Measurements from ENCODE around the gene SLC35D3.
A peak's percentile ranks its signal among the peaks of the same experiment; 100 is the strongest.
"Not testable (repeated sequence)": the region's sequence is repeated elsewhere in the genome, so short reads cannot be mapped to it uniquely, and the experiment has no call there.

The SLC35D3 gene, protein sequence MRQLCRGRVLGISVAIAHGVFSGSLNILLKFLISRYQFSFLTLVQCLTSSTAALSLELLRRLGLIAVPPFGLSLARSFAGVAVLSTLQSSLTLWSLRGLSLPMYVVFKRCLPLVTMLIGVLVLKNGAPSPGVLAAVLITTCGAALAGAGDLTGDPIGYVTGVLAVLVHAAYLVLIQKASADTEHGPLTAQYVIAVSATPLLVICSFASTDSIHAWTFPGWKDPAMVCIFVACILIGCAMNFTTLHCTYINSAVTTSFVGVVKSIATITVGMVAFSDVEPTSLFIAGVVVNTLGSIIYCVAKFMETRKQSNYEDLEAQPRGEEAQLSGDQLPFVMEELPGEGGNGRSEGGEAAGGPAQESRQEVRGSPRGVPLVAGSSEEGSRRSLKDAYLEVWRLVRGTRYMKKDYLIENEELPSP

DNA sequence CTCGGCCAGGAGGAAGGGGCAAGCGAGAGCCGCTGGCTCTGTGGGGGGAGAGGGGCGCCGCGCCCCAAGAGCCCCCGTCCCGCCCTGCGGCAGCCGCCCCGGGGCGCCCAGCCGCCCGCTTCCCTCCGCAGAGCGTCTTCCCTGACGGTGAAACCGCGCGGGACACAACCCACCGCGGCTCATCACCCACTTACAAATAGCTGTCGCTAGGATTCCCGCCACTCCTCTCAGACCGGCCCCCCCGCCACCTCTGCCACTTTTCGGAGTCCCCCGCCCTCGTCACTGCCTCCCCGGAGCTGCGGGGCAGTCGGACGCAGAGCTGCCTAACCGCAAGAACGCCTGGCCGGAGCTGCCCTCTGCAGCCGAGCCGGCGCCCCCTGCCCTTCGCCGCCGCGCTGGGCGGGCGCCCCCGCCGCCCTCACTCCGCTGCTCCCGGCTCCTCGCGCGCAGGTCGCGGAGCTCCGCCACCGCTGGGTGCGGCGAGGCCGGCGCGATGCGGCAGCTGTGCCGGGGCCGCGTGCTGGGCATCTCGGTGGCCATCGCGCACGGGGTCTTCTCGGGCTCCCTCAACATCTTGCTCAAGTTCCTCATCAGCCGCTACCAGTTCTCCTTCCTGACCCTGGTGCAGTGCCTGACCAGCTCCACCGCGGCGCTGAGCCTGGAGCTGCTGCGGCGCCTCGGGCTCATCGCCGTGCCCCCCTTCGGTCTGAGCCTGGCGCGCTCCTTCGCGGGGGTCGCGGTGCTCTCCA lies at the start of gene SLC35D3:
Gene SLC35D3, plus strand, starts transcription at position 366 of the 749 bp plus-strand sequence. Its CDS starts 128 bp downstream, at position 494.
- DNase-seq (ENCODE audit: low read depth), result no peak

DNA sequence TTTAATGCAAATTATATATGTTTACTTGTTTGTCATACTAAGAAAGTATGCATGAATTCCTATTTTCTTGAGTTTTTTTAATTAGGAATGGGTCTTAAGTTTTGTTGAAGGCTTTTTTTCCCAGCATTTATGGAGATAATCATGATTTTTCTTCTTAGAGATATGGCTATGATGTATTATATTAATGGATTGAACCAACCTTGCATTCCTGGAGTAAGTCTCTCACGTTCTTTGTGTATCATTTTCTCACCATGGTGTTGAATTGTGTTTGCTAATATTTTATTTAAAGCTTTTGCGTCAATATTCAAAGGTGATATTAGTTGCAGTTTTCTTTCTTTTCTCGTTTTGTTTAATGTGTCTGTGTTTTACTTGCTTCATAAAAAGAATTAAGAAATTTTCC lies 48.4 kb upstream of the SLC35D3 start:
- DNase-seq (ENCODE audit: low read depth), result peak; percentile 21

- not testable (repeated sequence) for DNase-seq (ENCODE audit: low read depth)
These were observed 45.6 kb upstream of the SLC35D3 start for GRCh38 chr6:136876469-136876868.

- no peak for DNase-seq (ENCODE audit: low read depth)
These were observed 41.2 kb upstream of the SLC35D3 start for GRCh38 chr6:136880748-136881460.

- DNase-seq (ENCODE audit: low read depth), result no peak
These were observed 36.0 kb upstream of the SLC35D3 start for GRCh38 chr6:136886091-136886490.

- no peak for DNase-seq (ENCODE audit: low read depth)
These were observed 34.1 kb upstream of the SLC35D3 start for GRCh38 chr6:136887953-136888352.

- DNase-seq (ENCODE audit: low read depth), result no peak
These were observed 32.6 kb upstream of the SLC35D3 start for GRCh38 chr6:136889271-136890193.

DNA sequence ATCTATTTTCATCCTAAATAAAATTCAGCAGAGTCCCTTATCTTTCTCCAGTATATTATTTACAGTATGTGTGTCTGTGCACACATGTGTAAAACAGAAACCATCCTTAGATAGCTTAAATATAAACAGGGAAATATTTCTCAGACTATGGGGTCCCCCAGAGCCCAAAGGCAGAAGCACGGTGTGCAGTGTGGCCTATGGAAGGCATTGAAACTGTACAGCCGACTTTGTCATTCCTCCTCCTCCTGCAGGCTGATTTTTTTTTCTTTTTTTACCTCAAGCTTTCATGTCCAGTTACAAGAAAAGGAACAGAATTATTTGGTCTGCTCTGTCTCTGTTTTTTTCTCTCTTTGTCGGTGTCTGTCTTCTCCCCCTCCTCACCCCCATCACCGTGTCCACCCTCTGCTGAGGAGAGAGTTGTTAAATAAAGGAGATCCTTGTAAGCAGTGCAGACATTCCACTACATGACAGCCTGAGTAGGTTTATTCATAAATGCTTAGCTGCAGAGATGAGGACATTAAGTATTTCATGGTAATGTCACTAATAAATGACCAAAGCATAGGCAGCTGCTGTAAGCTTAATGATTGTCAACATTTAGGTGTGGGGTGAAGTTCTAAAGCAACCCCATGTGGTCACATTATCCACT lies 31.8 kb upstream of the SLC35D3 start:
- DNase-seq (ENCODE audit: low read depth), result no peak

GRCh38 chr6:136890986-136891385 lies 31.1 kb upstream of the SLC35D3 start:
- DNase-seq (ENCODE audit: low read depth), result no peak

- DNase-seq (ENCODE audit: low read depth), result no peak
These were observed 28.9 kb upstream of the SLC35D3 start for GRCh38 chr6:136893187-136893586.

GRCh38 chr6:136895901-136896300 lies 26.2 kb upstream of the SLC35D3 start:
- DNase-seq (ENCODE audit: low read depth), result no peak

GRCh38 chr6:136897071-136897470 lies 25.0 kb upstream of the SLC35D3 start:
- DNase-seq (ENCODE audit: low read depth), result no peak

- DNase-seq (ENCODE audit: low read depth), result no peak
These were observed 20.8 kb upstream of the SLC35D3 start for GRCh38 chr6:136901212-136901784.

DNA sequence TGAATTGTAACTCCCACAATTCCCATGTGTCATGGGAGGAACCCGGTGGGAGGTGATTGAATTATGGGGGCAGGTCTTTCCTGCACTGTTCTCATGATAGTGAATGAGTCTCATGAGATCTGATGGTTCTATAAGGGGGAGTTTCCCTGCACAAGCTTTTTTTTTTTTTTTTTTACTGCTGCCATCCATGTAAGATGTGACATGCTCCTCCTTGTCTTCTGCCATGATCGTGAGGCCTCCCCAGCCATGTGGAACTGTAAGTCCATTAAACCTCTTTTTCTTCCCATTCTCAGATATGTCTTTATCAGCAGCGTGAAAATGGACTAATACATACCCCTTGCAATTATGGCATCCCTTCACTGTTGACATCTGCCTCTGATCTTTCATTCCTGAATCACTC lies 17.6 kb upstream of the SLC35D3 start:
- DNase-seq (ENCODE audit: low read depth), result not testable (repeated sequence)

GRCh38 chr6:136914947-136915346 lies 7.2 kb upstream of the SLC35D3 start:
- DNase-seq (ENCODE audit: low read depth), result no peak

DNA sequence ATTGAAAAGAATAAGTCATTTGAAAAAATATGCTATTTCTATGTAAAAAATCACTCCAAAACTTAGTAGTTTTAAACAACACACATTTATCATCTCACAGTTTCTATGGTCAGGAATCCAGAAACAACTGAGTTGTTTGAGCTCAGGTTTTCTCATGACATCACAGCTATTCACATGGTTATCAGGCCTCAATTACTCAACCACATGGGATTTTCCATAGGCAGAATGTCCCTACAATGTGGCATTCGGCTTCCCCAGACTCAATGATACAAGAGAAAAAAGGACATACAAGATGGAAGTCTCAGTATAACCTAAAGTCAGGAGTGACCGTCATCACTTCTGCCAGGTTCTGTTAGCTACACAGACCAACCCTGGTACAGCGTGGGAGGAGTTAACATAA lies 3.4 kb upstream of the SLC35D3 start:
- DNase-seq (ENCODE audit: low read depth), result no peak

DNA sequence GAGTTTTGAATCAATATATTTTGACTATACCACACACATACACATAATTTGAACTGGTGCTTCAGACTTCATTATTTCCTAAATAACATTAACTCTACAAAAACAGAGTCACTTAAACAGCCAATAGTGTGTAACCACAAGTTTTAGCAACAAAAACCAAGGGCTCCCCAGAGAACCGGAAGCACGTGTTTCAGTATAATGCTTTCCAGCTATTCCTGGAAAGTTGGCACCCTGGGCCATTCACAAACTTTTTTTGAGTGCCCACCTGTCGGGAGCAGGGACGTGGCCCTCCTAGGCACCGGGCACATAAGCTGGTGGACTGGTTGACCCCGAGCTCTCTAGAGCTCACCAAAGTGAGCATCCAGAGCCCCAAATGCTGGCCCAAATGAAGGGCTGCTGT lies 1.9 kb upstream of the SLC35D3 start:
- DNase-seq (ENCODE audit: low read depth), result no peak

DNA sequence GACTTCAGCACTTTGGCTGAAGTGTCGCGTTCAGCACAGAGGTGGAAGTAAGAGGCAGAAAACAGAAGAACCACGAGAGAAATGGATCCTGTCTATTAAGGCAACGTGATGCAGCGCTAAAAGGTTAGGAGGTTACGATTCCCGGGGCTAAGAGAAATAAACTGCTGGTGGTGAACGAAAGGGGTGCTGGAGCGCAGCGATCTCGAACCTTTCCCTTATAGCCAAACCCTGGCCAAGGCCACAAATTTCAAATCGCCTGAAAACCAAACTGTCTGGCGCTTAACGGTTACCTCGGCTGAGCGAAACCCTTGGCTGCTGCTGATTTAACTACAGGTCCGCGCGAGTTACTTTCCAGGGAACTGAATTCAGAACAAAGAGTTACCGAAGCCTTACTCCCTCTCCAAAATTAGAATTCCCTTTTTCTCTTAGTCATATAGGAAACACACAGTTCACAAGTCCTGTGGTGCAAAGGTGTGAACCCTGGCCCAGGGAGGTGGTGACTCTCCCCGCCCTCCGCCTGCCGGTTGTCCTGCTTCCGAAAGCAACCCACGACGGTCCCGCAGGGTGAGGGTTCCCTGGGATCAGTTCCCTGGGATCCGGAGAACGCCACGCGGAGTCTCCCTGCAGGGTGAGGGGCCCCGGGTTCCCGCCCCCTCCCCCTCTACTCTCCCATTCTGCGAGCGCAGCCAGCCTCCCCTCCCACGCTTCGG lies 1.3 kb upstream of the SLC35D3 start:
- no peak for DNase-seq (ENCODE audit: low read depth)

GRCh38 chr6:136921381-136921935 lies 643 bp upstream of the SLC35D3 start:
- no peak for DNase-seq (ENCODE audit: low read depth)

GRCh38 chr6:136922685-136923006 lies 545 bp downstream of the SLC35D3 start:
- no peak for DNase-seq (ENCODE audit: low read depth)
